HepG2 (cell line): ENCODE results near the gene RBCK1. TPM values are rescaled to one million over a fixed set of nuclear protein-coding genes. Genes with fewer than 3 reads are reported as not detected.

Experiments
- ARNTL ChIP-seq: sonication (generic); formaldehyde crosslinking; IDR thresholded peaks from 2 replicates; pipeline ENCODE4 v1.4.0; 2020; ENCODE audit warnings: mild to moderate bottlenecking, missing genetic modification reagents
- FOXP4 ChIP-seq: sonication (generic); formaldehyde crosslinking; IDR thresholded peaks from 2 replicates; pipeline ENCODE4 v1.4.0; 2020; ENCODE audit warnings: missing genetic modification reagents
- FUBP1 ChIP-seq: sonication (generic); formaldehyde crosslinking; IDR thresholded peaks from 2 replicates; pipeline ENCODE4 v1.5.1; 2020; ENCODE audit warnings: missing genetic modification reagents, mild to moderate bottlenecking, borderline replicate concordance
- KIAA2018 ChIP-seq: sonication (generic); formaldehyde crosslinking; IDR thresholded peaks from 2 replicates; pipeline ENCODE4 v1.5.0; 2020; ENCODE audit warnings: mild to moderate bottlenecking, missing genetic modification reagents, borderline replicate concordance
- SATB2 ChIP-seq: sonication (generic); formaldehyde crosslinking; IDR thresholded peaks from 2 replicates; pipeline ENCODE4 v1.5.0; 2020; ENCODE audit warnings: missing genetic modification reagents
- ZBTB38 ChIP-seq: sonication (generic); formaldehyde crosslinking; IDR thresholded peaks from 2 replicates; pipeline ENCODE4 v1.5.1; 2020; ENCODE audit warnings: mild to moderate bottlenecking, missing genetic modification reagents
- ZNF30 ChIP-seq: sonication (generic); formaldehyde crosslinking; IDR thresholded peaks from 2 replicates; pipeline ENCODE4 v1.5.0; 2020; ENCODE audit warnings: mild to moderate bottlenecking, missing genetic modification reagents
- ZNF546 ChIP-seq: sonication (generic); formaldehyde crosslinking; conservative IDR thresholded peaks from 2 replicates; pipeline ENCODE4 v1.8.1; 2023; ENCODE audit warnings: mild to moderate bottlenecking, missing genetic modification reagents
- ZNF776 ChIP-seq: sonication (generic); formaldehyde crosslinking; IDR thresholded peaks from 2 replicates; pipeline ENCODE4 v1.4.0; 2020; ENCODE audit warnings: mild to moderate bottlenecking, missing genetic modification reagents
- polyA plus RNA-seq, 8 experiments: library from polyadenylated mRNA; depleted of rRNA in 3 of 8; stranded (reverse) in 7 of 8; unstranded in 1 of 8; fragments of >200 nt; fragmentation: Illumina TruSeq in 4 of 8; extraction: Trizol in 4 of 8; gene quantifications; 2 replicates each; pipeline versions ENCODE4 v1.2.1 to v1.2.3, GENCODE V29; 2011 to 2016; ENCODE audit warnings: low read depth in 4 of 8, missing spikeins in 1 of 8, mixed read lengths in 1 of 8; ENCODE audit not compliant: insufficient read depth in 1 of 8
- total RNA-seq, 5 experiments: library from RNA; depleted of rRNA; stranded (reverse); fragments of >200 nt; fragmentation: Illumina TruSeq; extraction: Trizol; gene quantifications; 2 replicates each; pipeline ENCODE4 v1.2.3, GENCODE V29; 2016; ENCODE audit warnings: low read depth in 1 of 5
- TF ChIP-seq, protein P1 (sequence below): sonication (generic); formaldehyde crosslinking; IDR thresholded peaks from 2 replicates; pipeline ENCODE4 v1.9.0; 2021; ENCODE audit warnings: missing genetic modification reagents, borderline replicate concordance
- TF ChIP-seq, protein P2 (sequence below): sonication (generic); formaldehyde crosslinking; IDR thresholded peaks from 2 replicates; pipeline ENCODE4 v1.4.0; 2020; ENCODE audit warnings: mild to moderate bottlenecking, missing genetic modification reagents

Gene RBCK1
- total and polyA plus RNA-seq, 2 of the 13 experiments (the other 11 are each of a cell fraction or from before 2014, with no cell fraction given) = 149 to 215 TPM

GRCh38 chr20:381581-382290, 26.4 kb upstream of the RBCK1 start (continued):
- TF ChIP-seq FOXP4 (CRISPR knock-in tag) (peak; percentile 52), ZNF30 (CRISPR knock-in tag) (no peak), ARNTL (no peak; the same call in 1 of the 2 replicates), ZNF546 (CRISPR knock-in tag) (no peak), ZNF776 (CRISPR knock-in tag) (no peak), FUBP1 (no peak), KIAA2018 (0 out of 2 replicates have a peak, but pooled peaks have one; percentile 24), SATB2 (peak; percentile 65; the same call in 1 of the 2 replicates), ZBTB38 (peak; percentile 65)
- TF ChIP-seq, protein P1, sequence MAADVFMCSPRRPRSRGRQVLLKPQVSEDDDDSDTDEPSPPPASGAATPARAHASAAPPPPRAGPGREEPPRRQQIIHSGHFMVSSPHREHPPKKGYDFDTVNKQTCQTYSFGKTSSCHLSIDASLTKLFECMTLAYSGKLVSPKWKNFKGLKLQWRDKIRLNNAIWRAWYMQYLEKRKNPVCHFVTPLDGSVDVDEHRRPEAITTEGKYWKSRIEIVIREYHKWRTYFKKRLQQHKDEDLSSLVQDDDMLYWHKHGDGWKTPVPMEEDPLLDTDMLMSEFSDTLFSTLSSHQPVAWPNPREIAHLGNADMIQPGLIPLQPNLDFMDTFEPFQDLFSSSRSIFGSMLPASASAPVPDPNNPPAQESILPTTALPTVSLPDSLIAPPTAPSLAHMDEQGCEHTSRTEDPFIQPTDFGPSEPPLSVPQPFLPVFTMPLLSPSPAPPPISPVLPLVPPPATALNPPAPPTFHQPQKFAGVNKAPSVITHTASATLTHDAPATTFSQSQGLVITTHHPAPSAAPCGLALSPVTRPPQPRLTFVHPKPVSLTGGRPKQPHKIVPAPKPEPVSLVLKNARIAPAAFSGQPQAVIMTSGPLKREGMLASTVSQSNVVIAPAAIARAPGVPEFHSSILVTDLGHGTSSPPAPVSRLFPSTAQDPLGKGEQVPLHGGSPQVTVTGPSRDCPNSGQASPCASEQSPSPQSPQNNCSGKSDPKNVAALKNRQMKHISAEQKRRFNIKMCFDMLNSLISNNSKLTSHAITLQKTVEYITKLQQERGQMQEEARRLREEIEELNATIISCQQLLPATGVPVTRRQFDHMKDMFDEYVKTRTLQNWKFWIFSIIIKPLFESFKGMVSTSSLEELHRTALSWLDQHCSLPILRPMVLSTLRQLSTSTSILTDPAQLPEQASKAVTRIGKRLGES (CRISPR knock-in tag) = no peak; the same call in 1 of the 2 replicates
- TF ChIP-seq, protein P2, sequence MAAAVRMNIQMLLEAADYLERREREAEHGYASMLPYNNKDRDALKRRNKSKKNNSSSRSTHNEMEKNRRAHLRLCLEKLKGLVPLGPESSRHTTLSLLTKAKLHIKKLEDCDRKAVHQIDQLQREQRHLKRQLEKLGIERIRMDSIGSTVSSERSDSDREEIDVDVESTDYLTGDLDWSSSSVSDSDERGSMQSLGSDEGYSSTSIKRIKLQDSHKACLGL (CRISPR knock-in tag) = peak; percentile 60; the same call in 1 of the 2 replicates
